Right forelimb (tissue), 1 donor: ENCODE results near the gene PMFBP1.

Experiments
- DNase-seq: peaks from one replicate; pipeline ENCODE4 v3.0.0-alpha.2; 2018

Gene PMFBP1

GRCh38 chr16:72129976-72130656, 41.8 kb downstream of the PMFBP1 start:
- no peak for DNase-seq

GRCh38 chr16:72128701-72129100, 43.3 kb downstream of the PMFBP1 start:
- no peak for DNase-seq

GRCh38 chr16:72126429-72126765, 45.6 kb downstream of the PMFBP1 start:
- DNase-seq = no peak

- DNase-seq = no peak
Measured at GRCh38 chr16:72125635-72126428, 46.1 kb downstream of the PMFBP1 start.

GRCh38 chr16:72124761-72125634, 47.0 kb downstream of the PMFBP1 start:
- peak; percentile 77 for DNase-seq

GRCh38 chr16:72124148-72124547, 47.8 kb downstream of the PMFBP1 start:
- no peak for DNase-seq

GRCh38 chr16:72123426-72123825, 48.5 kb downstream of the PMFBP1 start:
- no peak for DNase-seq

- DNase-seq = no peak
Measured at GRCh38 chr16:72122916-72123315, 49.0 kb downstream of the PMFBP1 start.

GRCh38 chr16:72122308-72122707, 49.6 kb downstream of the PMFBP1 start:
- no peak for DNase-seq

GRCh38 chr16:72120026-72120425, 51.9 kb downstream of the PMFBP1 start:
- DNase-seq = no peak

GRCh38 chr16:72113616-72113945, 58.4 kb downstream of the PMFBP1 start:
- DNase-seq = no peak

- DNase-seq = peak; percentile 27
Measured at GRCh38 chr16:72112906-72113615, 58.9 kb downstream of the PMFBP1 start.

- DNase-seq = no peak
Measured at GRCh38 chr16:72112452-72112792, 59.5 kb downstream of the PMFBP1 start.

GRCh38 chr16:72111657-72112451, 60.1 kb downstream of the PMFBP1 start:
- no peak for DNase-seq

- DNase-seq = no peak
Measured at GRCh38 chr16:72110662-72111615, 61.0 kb downstream of the PMFBP1 start.

- no peak for DNase-seq
Measured at GRCh38 chr16:72109966-72110530, 61.9 kb downstream of the PMFBP1 start.

GRCh38 chr16:72109300-72109699, 62.7 kb downstream of the PMFBP1 start:
- no peak for DNase-seq

GRCh38 chr16:72108353-72109102, 63.4 kb downstream of the PMFBP1 start:
- no peak for DNase-seq

- no peak for DNase-seq
Measured at GRCh38 chr16:72107371-72107770, 64.6 kb downstream of the PMFBP1 start.

- no peak for DNase-seq
Measured at GRCh38 chr16:72105978-72106377, 66.0 kb downstream of the PMFBP1 start.
